GM10847 (cell line): ENCODE data around the gene C16orf78.

Experiments used
- POLR2A ChIP-seq: IDR thresholded peaks from 2 replicates; pipeline ENCODE4 v1.6.1; 2011; ENCODE audit not compliant: insufficient read length; ENCODE audit errors: extremely low read depth

Gene C16orf78

DNA sequence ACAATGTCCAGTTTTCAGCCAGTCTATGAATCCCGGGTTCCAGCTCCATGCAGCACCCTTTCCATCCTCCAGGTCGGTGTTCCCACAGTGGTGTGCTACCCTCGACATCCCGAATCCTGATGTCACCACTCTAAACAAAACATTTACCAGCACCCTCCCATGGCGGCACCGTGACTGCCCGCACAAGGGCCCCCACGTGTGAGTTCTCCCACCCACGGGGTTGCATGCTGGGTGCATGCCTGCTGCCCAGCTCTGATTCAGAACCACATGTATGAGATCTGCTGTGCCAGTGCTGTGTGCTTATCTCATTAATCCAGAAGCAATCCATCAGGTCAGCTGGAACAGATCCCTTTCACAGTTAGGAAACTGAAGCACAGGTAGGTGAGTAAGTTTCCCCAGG, 57.4 kb downstream of the C16orf78 start:
- no peak for TF ChIP-seq POLR2A

DNA sequence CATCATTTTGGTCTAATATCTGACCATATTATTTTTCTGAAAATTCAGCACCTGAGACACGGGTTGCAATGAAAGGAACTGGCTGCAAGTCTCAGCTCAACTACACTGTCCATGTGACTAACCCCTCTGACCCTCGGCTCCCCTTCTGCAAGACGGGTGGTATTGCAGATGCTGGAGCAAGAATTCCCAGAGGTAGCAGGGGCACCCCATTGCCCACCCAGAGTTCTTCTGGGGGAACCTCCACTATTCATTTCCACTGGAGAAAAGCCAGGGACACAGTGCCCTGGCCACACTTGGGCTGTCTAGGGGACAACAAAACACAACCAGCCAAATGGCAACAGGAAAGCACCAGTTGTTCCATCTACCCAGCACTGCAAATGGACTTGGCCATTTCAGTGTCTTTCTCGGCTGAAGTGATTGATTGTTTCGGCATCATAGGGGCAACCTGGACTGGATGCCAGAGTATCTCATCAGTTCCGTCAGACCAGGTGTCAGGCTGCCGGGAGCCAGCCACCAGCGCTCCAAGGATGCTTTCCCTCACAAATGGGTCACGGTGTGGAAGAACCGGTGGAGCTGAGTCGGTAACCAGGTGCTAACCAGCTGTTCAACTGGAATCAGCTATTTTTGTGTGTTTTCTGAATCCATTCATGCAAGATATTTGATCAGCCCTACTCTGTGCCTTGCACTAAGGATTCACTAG, 58.1 kb downstream of the C16orf78 start:
- TF ChIP-seq POLR2A, result no peak

DNA sequence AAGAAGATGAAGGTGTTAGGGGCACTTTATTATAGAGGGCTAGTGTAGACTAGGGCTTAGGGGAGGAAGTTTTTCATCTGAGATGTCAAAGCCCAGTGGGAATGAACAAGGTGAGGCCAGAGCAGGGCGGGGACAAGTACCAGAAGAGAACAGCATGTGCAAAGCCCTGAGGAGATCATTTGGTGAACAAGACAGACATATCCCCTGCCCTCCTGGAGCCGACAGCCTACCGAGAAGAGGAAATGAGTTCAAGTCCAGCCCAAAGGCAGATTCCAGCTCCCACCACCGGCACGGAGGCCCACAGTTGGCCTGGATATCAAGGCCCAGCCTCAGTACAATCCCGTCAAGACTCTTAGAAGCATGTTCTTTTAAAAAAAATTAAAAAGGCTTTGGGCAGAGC, 61.1 kb downstream of the C16orf78 start:
- TF ChIP-seq POLR2A, result no peak

DNA sequence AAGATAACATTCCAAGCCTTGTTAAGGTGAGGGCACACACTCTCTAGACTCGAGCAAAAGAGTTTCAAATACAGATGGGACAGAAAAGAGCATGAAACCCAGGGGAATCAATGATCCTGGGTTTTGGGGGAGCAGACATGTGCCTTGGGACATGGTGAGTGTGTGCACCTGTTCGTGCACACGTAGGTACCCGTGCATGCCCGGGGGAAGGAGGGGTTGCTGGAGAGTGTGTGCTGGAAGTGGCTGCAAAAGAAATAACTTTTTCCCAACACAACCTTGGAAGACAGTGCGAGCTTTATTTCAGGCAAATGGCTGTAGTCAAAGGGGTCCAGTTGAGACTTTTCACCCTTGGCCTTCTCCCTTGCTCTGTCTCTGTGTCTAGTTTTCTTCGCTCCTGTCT, 62.6 kb downstream of the C16orf78 start:
- TF ChIP-seq POLR2A, result no peak

DNA sequence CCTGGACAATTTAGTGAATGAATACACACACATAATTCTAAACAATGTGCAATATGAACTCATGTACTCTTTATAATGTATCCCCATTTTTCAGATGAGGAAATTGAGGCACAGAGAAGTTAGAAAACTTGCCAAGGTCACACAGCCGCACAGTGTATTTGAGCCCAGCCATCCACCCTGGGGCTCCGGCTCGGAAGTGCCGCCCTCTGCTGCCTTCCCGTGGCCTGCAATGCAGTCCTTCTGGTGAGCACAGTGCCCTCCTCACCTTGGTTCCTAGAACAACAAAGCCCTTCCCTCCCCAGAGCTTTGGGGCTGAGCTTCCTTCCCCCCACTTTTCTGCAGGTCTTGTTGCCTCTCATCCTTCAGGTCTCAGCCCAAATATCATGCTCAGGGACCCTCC, 63.7 kb downstream of the C16orf78 start:
- no peak for TF ChIP-seq POLR2A

GRCh38 chr16:49439050-49439449, 65.4 kb downstream of the C16orf78 start:
- TF ChIP-seq POLR2A, result no peak

DNA sequence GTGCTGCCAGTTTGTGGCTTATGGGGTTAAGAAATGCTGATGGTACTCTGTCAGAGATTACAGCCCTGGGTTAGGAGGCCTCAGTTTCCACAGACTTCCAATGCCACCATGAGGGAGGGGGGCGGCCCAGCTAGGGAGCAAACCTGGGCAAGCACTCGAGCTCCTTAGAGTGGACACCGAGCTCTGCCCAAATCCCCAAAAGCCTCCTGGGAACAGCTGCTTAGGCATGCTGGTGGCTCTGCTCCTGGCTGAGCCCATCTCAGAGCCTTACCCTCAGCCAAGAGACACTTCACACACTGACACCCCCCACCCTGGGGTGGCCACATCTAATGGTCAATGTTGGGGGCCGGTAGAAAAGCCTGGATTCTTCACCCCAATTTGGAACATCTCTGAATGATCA, 66.1 kb downstream of the C16orf78 start:
- no peak for TF ChIP-seq POLR2A

DNA sequence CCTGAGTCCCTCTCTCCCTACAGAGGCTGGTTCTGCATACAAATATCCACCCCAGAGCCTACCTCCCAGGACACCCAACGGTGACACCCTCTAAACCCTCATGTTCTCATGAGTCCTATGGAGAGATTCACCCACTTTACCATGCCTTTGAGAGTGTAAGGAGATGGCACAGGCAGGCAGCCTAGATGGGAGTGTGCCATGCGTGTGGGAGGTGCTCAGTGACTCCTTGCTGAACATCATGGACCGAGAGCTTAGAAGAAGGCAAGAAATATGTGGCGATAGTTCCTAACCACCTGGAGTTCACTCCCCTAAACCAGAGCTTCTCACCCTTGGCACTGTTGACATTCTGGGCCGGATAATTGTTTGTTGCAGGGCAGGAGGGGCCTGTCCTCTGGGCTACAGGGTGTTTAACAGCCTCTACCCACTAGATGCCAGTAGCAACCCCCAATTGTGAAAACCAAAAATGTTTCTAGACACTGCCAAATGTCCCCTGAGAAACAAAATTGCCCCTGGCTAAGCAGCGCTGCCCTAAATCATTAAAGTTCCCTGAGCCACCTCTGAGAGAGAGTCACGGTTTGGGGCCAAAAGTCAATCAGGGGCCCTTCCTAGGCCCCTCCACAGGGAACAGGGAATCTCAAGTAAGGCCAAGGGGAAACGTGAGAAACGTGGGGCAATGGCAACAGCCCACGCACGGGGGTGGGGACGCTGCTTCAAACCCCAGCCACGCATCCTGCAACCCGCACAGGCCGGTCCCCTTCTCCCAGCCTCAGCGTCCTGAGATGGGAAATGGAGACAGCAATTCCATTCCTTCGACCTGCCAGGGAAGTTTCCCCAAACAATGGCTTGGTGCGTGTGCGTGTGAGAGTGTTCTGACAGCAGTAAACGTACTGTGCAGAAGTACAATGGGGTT, 66.8 kb downstream of the C16orf78 start:
- TF ChIP-seq POLR2A, result no peak

- TF ChIP-seq POLR2A, result peak; percentile 31
Measured at GRCh38 chr16:49441366-49441780, 67.8 kb downstream of the C16orf78 start.

- no peak for TF ChIP-seq POLR2A
Measured at GRCh38 chr16:49442805-49443204, 69.2 kb downstream of the C16orf78 start.

- no peak for TF ChIP-seq POLR2A
Measured at GRCh38 chr16:49443576-49443975, 70.0 kb downstream of the C16orf78 start.

- TF ChIP-seq POLR2A, result no peak
Measured at GRCh38 chr16:49446805-49447204, 73.2 kb downstream of the C16orf78 start.
